Pancreas (tissue), 10 donors: Measurements from ENCODE around the gene RFTN2. TPM values are rescaled to one million over a fixed set of nuclear protein-coding genes. Genes with fewer than 3 reads are reported as not detected.

Experiments used
- ATAC-seq, 4 donors: fragments of 200-7000 bp; cut with Tn5 transposase; one replicate each; pipeline versions ENCODE4 v1.8.0 to v1.9.1; 2020; ENCODE audit warnings: mild to moderate bottlenecking in 4 of 4, moderate library complexity in 4 of 4
- DNase-seq, 6 donors: peaks; one replicate each; pipeline ENCODE4 v3.0.0-alpha.2; 2020
- FAIRE-seq: peaks from 2 replicates; lab custom pipeline; 2012; peaks lifted over from hg19 to GRCh38; lab: Jason Lieb, UNC
- H3K27ac ChIP-seq, 4 donors: fragments of 200-600 bp; sonication (generic); 1 replicate in 3 of 4; 2 replicates in 1 of 4; pipeline versions ENCODE4 v1.5.0 to v1.8.0; 2020
- H3K27me3 ChIP-seq, 4 donors: fragments of 200-600 bp; one replicate each; pipeline ENCODE4 v1.8.0; 2021
- H3K36me3 ChIP-seq, 3 donors: fragments of 200-600 bp; sonication (generic) in 1 of 3; one replicate each; pipeline versions ENCODE4 v1.5.0 to v1.8.0; 2020 to 2021
- H3K4me1 ChIP-seq, 3 donors: fragments of 200-600 bp; one replicate each; pipeline ENCODE4 v1.8.0; 2021
- H3K4me3 ChIP-seq, 4 donors: fragments of 200-600 bp; sonication (generic) in 2 of 4; one replicate each; pipeline versions ENCODE4 v1.5.0 to v1.8.0; 2020 to 2021
- H3K9me3 ChIP-seq, 4 donors: fragments of 200-600 bp; one replicate each; pipeline ENCODE4 v1.8.0; 2021
- WGBS, 2 donors: extraction: QIAGEN DNeasy Blood & Tissue Kit; methylation state at CpG; one replicate each; pipeline ENCODE4 v1.1.7; 2013; 5-methylcytosine and 5-hydroxymethylcytosine counted together
- intact Hi-C, 3 donors: fragments of 100-400 bp; cut with DNase I; formaldehyde crosslinking; loops; one replicate each; pipeline versions ENCODE4 v1.11.1 to v1.14.2; 2022
- polyA plus RNA-seq, 2 donors: library from polyadenylated mRNA; stranded (reverse); fragments of 200-250 nt; gene quantifications; one replicate each; pipeline ENCODE4 v1.2.3, GENCODE V29; 2013
- total RNA-seq, 6 donors: library from RNA; stranded (reverse); fragmentation: NEBNext Ultra II Directional in 4 of 6; extraction: Animal tissue kit (Norgen Biotek cat#: 25700) in 4 of 6; gene quantifications; one replicate each; pipeline versions ENCODE4 v1.2.1 to v1.2.4, GENCODE V29; 2021 to 2023
- TF ChIP-seq, protein P1 (sequence below), 4 donors: fragments of 200-600 bp; sonication (generic) in 3 of 4; IDR thresholded peaks; one replicate each; pipeline versions ENCODE4 v1.5.0 to v1.8.0; 2021; ENCODE audit warnings: antibody characterized with exemption in 4 of 4
- donor health status: healthy with polysubstance abuse.
- donor health status: DM: no; HTN: no; CAD: no; lungs with moderate emphysema.
- donor health status: DM: no; HTN: no; CAD: no.
- donor health status: control.
- donor health status: control.
- donor health status: Bipolar disorder and iron deficiency.
- donor health status: DM: yes; HTN: yes; CAD: no.
- donor health status: DM: no; HTN: no; CAD: no.
- donor health status: DM: no; HTN: no; CAD: no.
- donor health status: DM: yes; HTN: yes; CAD: no.

RFTN2 gene
- total and polyA plus RNA-seq, 8 donors = 0.77 to 7.6 (median 1.6) TPM

DNA sequence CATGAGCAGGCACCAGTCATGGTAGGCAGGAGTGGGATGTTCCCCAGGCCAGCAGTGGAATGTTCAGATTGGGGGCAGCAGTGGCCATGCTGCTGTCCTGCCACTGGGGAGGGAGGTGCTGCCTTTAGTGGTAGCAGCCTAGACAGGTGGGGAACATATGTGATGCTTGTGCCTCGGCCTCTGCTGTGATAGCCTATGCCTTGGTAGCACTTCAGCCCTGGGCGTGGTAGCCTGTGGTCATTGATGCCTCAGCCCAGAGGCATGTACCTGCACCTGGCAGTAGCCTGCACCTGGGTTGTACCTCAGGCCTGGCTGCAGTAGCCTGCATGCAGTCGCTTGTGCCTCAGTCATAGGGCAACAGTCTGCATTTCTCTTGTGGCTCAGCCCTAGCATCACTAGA is 7.1 kb downstream of the RFTN2 start:
- TF ChIP-seq, protein P1, sequence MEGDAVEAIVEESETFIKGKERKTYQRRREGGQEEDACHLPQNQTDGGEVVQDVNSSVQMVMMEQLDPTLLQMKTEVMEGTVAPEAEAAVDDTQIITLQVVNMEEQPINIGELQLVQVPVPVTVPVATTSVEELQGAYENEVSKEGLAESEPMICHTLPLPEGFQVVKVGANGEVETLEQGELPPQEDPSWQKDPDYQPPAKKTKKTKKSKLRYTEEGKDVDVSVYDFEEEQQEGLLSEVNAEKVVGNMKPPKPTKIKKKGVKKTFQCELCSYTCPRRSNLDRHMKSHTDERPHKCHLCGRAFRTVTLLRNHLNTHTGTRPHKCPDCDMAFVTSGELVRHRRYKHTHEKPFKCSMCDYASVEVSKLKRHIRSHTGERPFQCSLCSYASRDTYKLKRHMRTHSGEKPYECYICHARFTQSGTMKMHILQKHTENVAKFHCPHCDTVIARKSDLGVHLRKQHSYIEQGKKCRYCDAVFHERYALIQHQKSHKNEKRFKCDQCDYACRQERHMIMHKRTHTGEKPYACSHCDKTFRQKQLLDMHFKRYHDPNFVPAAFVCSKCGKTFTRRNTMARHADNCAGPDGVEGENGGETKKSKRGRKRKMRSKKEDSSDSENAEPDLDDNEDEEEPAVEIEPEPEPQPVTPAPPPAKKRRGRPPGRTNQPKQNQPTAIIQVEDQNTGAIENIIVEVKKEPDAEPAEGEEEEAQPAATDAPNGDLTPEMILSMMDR (IDR thresholded peaks at IDR 0.05) = no peak
- intact Hi-C loops = no loop called here
- Histone ChIP-seq H3K4me1 (no peaks in the 10 kb centered on the region), H3K36me3 (no peaks in the 10 kb centered on the region), H3K27ac (no peak overlapping the region), H3K4me3 (no peak overlapping the region), H3K27me3 (no peaks in the 10 kb centered on the region), H3K9me3 (no peaks in the 10 kb centered on the region)
- FAIRE-seq = no peak
- ATAC-seq = no peak
- 77 to 90% methylated on average over 3 of the region's 3 CpGs for WGBS, 2 donors
- peak in 1 of 6 donors; percentile 40 for DNase-seq

- Histone ChIP-seq H3K27me3 (no peaks in the 10 kb centered on the region), H3K27ac (no peak overlapping the region), H3K36me3 (no peaks in the 10 kb centered on the region), H3K4me3 (no peak overlapping the region), H3K9me3 (no peaks in the 10 kb centered on the region), H3K4me1 (no peaks in the 10 kb centered on the region)
- DNase-seq (no peak), FAIRE-seq (no peak), ATAC-seq (no peak)
- TF ChIP-seq, protein P1 (IDR thresholded peaks at IDR 0.05) = no peak
- intact Hi-C loops = no loop called here
Measured at GRCh38 chr2:197666277-197666676, 9.1 kb downstream of the RFTN2 start.

- no peaks in the 10 kb centered on the region for H3K36me3 ChIP-seq
- ATAC-seq (no peak), FAIRE-seq (no peak), DNase-seq (no peak)
- no peaks in the 10 kb centered on the region for H3K4me1 ChIP-seq
- H3K27me3 ChIP-seq = no peaks in the 10 kb centered on the region
- 67 to 69% methylated on average over 3 of the region's 3 CpGs for WGBS, 2 donors
- intact Hi-C loops = no loop called here
- H3K27ac ChIP-seq = no peak overlapping the region
- H3K9me3 ChIP-seq = no peaks in the 10 kb centered on the region
- TF ChIP-seq, protein P1 (IDR thresholded peaks at IDR 0.05) = no peak
- no peak overlapping the region for H3K4me3 ChIP-seq
Measured at GRCh38 chr2:197661626-197662025, 13.8 kb downstream of the RFTN2 start.

GRCh38 chr2:197657562-197657961 is 17.8 kb downstream of the RFTN2 start:
- Histone ChIP-seq H3K27me3 (no peaks in the 10 kb centered on the region), H3K27ac (no peak overlapping the region), H3K36me3 (no peaks in the 10 kb centered on the region), H3K9me3 (no peaks in the 10 kb centered on the region), H3K4me1 (no peaks in the 10 kb centered on the region), H3K4me3 (no peak overlapping the region)
- DNase-seq (no peak), ATAC-seq (no peak), FAIRE-seq (no peak)
- TF ChIP-seq, protein P1 (IDR thresholded peaks at IDR 0.05) = no peak
- intact Hi-C loops = no loop called here

GRCh38 chr2:197647961-197648690 is 27.3 kb downstream of the RFTN2 start:
- Histone ChIP-seq H3K27ac (no peak overlapping the region), H3K4me3 (no peak overlapping the region), H3K4me1 (no peaks in the 10 kb centered on the region), H3K27me3 (no peaks in the 10 kb centered on the region), H3K9me3 (no peaks in the 10 kb centered on the region), H3K36me3 (no peaks in the 10 kb centered on the region)
- intact Hi-C loops = no loop called here
- 85 to 95% methylated on average over 3 of the region's 3 CpGs for WGBS, 2 donors
- DNase-seq (no peak), ATAC-seq (no peak), FAIRE-seq (no peak)
- TF ChIP-seq, protein P1 (IDR thresholded peaks at IDR 0.05) = no peak
